ENCODE data around the gene MOGAT2. TPM values are rescaled to one million over a fixed set of nuclear protein-coding genes. Genes with fewer than 3 reads are reported as not detected.
A peak's percentile ranks its signal among the peaks of the same experiment; 100 is the strongest.

Gene MOGAT2
- total and polyA plus RNA-seq, 2 of the 13 experiments (the other 11 are each of a cell fraction or from before 2014, with no cell fraction given) = 27.2 to 27.8 TPM

DNA sequence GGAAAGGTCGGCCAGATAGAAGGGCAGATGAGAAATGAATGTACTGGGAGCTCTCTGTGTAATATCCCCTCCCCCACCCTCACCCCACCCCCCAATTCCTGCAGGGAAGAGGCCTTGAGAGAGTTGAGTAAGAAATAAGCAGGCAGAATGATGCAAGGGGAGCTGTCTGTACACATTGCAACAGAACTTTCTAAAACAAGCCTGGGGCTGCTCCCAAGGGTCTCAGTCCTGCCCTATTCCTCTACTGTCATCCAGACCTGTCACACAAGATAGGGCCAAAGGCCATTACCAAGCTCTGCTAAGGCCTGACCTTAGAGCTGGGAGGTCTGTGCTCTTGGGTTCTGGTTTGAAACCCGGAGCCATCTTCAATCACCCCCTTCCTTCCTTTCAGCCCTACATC lies 45.2 kb downstream of the MOGAT2 start (continued):
- TF ChIP-seq BORCS8-MEF2B (CRISPR knock-in tag; IDR thresholded peaks at IDR 0.05) (peak; percentile 61; the same call in 1 of the 2 replicates), REPIN1 (CRISPR knock-in tag; IDR thresholded peaks at IDR 0.05; ENCODE audit: borderline replicate concordance, low read depth) (no peak), ZNF772 (CRISPR knock-in tag; IDR thresholded peaks at IDR 0.05) (no peak), DMAP1 (CRISPR knock-in tag; IDR thresholded peaks at IDR 0.05) (peak; percentile 41; the same call in 1 of the 2 replicates), U2AF1 (optimal IDR thresholded peaks at IDR 0.05; ENCODE audit: low read depth, low read length) (no peak), ZNF460 (CRISPR knock-in tag; IDR thresholded peaks at IDR 0.05; ENCODE audit: borderline replicate concordance) (no peak), ZNF792 (CRISPR knock-in tag; IDR thresholded peaks at IDR 0.05) (peak; percentile 55; the same call in 1 of the 2 replicates), GABPA (IDR thresholded peaks at IDR 0.05; ENCODE audit: low read depth, low read length) (no peak), GABPA (CRISPR knock-in tag; IDR thresholded peaks at IDR 0.05; ENCODE audit: low read depth) (no peak), ZNF577 (CRISPR knock-in tag; IDR thresholded peaks at IDR 0.05; ENCODE audit: borderline replicate concordance, low read depth) (no peak), ZNF333 (CRISPR knock-in tag; IDR thresholded peaks at IDR 0.05; ENCODE audit: borderline replicate concordance) (no peak), ZFP90 (CRISPR knock-in tag; IDR thresholded peaks at IDR 0.05; ENCODE audit: borderline replicate concordance) (peak; percentile 20; the same call in 1 of the 2 replicates), ZNF777 (CRISPR knock-in tag; IDR thresholded peaks at IDR 0.05) (no peak), SIX1 (CRISPR knock-in tag; IDR thresholded peaks at IDR 0.05; ENCODE audit: borderline replicate concordance) (no peak), ZNF326 (CRISPR knock-in tag; IDR thresholded peaks at IDR 0.05; ENCODE audit: borderline replicate concordance) (no peak), ZNF614 (CRISPR knock-in tag; IDR thresholded peaks at IDR 0.05; ENCODE audit: borderline replicate concordance) (no peak), SMC3 (IDR thresholded peaks at IDR 0.05; ENCODE audit: low read length) (peak; percentile 25; the same call in 1 of the 2 replicates)
- TF ChIP-seq, protein P1, sequence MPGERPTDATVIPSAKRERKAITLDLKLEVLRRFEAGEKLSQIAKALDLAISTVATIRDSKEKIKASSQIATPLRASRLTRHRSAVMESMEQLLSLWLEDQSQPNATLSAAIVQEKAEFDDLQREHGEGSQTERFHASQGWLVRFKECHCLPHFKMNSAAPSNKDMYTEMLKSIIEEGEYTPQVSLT (CRISPR knock-in tag; IDR thresholded peaks at IDR 0.05; ENCODE audit: borderline replicate concordance, low read depth) = no peak
- TF ChIP-seq, protein P2, sequence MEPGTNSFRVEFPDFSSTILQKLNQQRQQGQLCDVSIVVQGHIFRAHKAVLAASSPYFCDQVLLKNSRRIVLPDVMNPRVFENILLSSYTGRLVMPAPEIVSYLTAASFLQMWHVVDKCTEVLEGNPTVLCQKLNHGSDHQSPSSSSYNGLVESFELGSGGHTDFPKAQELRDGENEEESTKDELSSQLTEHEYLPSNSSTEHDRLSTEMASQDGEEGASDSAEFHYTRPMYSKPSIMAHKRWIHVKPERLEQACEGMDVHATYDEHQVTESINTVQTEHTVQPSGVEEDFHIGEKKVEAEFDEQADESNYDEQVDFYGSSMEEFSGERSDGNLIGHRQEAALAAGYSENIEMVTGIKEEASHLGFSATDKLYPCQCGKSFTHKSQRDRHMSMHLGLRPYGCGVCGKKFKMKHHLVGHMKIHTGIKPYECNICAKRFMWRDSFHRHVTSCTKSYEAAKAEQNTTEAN (CRISPR knock-in tag; conservative IDR thresholded peaks at IDR 0.05) = no peak
- TF ChIP-seq, protein P3, sequence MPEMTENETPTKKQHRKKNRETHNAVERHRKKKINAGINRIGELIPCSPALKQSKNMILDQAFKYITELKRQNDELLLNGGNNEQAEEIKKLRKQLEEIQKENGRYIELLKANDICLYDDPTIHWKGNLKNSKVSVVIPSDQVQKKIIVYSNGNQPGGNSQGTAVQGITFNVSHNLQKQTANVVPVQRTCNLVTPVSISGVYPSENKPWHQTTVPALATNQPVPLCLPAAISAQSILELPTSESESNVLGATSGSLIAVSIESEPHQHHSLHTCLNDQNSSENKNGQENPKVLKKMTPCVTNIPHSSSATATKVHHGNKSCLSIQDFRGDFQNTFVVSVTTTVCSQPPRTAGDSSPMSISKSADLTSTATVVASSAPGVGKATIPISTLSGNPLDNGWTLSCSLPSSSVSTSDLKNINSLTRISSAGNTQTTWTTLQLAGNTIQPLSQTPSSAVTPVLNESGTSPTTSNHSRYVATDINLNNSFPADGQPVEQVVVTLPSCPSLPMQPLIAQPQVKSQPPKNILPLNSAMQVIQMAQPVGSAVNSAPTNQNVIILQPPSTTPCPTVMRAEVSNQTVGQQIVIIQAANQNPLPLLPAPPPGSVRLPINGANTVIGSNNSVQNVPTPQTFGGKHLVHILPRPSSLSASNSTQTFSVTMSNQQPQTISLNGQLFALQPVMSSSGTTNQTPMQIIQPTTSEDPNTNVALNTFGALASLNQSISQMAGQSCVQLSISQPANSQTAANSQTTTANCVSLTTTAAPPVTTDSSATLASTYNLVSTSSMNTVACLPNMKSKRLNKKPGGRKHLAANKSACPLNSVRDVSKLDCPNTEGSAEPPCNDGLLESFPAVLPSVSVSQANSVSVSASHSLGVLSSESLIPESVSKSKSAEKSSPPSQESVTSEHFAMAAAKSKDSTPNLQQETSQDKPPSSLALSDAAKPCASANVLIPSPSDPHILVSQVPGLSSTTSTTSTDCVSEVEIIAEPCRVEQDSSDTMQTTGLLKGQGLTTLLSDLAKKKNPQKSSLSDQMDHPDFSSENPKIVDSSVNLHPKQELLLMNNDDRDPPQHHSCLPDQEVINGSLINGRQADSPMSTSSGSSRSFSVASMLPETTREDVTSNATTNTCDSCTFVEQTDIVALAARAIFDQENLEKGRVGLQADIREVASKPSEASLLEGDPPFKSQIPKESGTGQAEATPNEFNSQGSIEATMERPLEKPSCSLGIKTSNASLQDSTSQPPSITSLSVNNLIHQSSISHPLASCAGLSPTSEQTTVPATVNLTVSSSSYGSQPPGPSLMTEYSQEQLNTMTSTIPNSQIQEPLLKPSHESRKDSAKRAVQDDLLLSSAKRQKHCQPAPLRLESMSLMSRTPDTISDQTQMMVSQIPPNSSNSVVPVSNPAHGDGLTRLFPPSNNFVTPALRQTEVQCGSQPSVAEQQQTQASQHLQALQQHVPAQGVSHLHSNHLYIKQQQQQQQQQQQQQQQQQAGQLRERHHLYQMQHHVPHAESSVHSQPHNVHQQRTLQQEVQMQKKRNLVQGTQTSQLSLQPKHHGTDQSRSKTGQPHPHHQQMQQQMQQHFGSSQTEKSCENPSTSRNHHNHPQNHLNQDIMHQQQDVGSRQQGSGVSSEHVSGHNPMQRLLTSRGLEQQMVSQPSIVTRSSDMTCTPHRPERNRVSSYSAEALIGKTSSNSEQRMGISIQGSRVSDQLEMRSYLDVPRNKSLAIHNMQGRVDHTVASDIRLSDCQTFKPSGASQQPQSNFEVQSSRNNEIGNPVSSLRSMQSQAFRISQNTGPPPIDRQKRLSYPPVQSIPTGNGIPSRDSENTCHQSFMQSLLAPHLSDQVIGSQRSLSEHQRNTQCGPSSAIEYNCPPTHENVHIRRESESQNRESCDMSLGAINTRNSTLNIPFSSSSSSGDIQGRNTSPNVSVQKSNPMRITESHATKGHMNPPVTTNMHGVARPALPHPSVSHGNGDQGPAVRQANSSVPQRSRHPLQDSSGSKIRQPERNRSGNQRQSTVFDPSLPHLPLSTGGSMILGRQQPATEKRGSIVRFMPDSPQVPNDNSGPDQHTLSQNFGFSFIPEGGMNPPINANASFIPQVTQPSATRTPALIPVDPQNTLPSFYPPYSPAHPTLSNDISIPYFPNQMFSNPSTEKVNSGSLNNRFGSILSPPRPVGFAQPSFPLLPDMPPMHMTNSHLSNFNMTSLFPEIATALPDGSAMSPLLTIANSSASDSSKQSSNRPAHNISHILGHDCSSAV (CRISPR knock-in tag; IDR thresholded peaks at IDR 0.05; ENCODE audit: borderline replicate concordance) = no peak
- TF ChIP-seq, protein P4, sequence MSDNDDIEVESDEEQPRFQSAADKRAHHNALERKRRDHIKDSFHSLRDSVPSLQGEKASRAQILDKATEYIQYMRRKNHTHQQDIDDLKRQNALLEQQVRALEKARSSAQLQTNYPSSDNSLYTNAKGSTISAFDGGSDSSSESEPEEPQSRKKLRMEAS (IDR thresholded peaks at IDR 0.05) = peak; percentile 39; the same call in 1 of the 2 replicates
